ENCODE measurements around the gene SLC9A9. TPM values are rescaled to one million over a fixed set of nuclear protein-coding genes. Genes with fewer than 3 reads are reported as not detected.
"Not testable (repeated sequence)": the region's sequence is repeated elsewhere in the genome, so short reads cannot be mapped to it uniquely, and the experiment has no call there.

SLC9A9 gene
- 1.4 and 1.8 TPM in 2 replicates for total RNA-seq (2014; rRNA removed; shearing (Covaris generic); ENCODE audit: low replicate concordance)

DNA sequence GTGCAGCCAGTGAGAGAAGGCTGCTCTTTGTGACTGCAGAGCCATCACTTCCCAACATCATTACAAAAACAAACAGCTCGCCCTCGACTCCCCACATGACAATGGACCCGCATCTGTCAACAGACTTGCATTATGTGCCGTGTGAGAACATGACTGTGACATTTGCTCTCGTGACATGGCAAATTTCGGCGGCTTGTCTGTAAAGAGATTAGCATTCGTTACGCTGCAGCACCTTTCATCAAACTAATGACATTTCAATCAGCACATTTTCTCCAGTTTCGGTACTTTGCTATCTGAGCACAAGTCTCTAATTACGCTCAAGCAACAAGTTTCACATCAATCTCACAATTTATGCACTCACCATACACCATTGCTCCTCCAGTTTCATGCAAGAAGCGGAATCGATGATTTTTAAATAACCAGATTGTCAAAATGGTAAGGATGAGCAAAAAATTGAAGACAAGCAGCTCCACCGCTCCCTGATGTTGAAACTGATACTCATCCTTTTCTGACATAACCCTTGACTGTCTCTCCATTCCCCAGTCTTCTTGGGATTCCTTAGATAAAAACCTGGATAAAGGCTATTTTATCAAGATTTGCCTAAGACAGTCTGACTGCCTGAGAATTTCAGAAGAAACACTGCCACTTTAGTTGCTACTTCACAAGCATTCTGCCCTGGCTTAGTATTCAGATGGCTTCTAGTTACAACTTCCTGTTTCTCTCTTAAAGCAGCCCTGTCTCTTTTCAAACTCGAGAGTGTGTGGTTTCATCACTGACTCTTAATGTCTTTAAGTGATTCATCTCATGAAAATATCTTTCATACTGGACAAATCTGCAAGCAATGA lies at the start of gene SLC9A9:
Gene SLC9A9 (minus strand): TSS at position 682 of the 845 bp plus-strand sequence. CDS start 146 bp downstream, at position 536.
- peak; percentile 39 for DNase-seq (ENCODE audit: low read depth)
- in situ Hi-C loops (cut with HindIII; ENCODE audit: low pct_unique_long_range_greater_than_20kb, low sequenced_read_pairs) = no loop called here

GRCh38 chr3:143897576-143898295 lies 49.5 kb upstream of the SLC9A9 start:
- no peak for DNase-seq (ENCODE audit: low read depth)
- in situ Hi-C loops (cut with HindIII; ENCODE audit: low pct_unique_long_range_greater_than_20kb, low sequenced_read_pairs) = no loop called here

- in situ Hi-C loops (cut with HindIII; ENCODE audit: low pct_unique_long_range_greater_than_20kb, low sequenced_read_pairs) = no loop called here
- DNase-seq (ENCODE audit: low read depth) = no peak
Observed at GRCh38 chr3:143896486-143896885, 48.2 kb upstream of the SLC9A9 start.

- in situ Hi-C loops (cut with HindIII; ENCODE audit: low pct_unique_long_range_greater_than_20kb, low sequenced_read_pairs) = no loop called here
- DNase-seq (ENCODE audit: low read depth) = peak; percentile 18
Observed at GRCh38 chr3:143895805-143896204, 47.5 kb upstream of the SLC9A9 start.

GRCh38 chr3:143888846-143889245 lies 40.6 kb upstream of the SLC9A9 start:
- no peak for DNase-seq (ENCODE audit: low read depth)

GRCh38 chr3:143888166-143888565 lies 39.9 kb upstream of the SLC9A9 start:
- in situ Hi-C loops (cut with HindIII; ENCODE audit: low pct_unique_long_range_greater_than_20kb, low sequenced_read_pairs) = no loop called here
- DNase-seq (ENCODE audit: low read depth) = no peak

More at GRCh38 chr3:143888846-143889245, 40.6 kb upstream of the SLC9A9 start:
- in situ Hi-C loops (cut with HindIII; ENCODE audit: low pct_unique_long_range_greater_than_20kb, low sequenced_read_pairs) = no loop called here

DNA sequence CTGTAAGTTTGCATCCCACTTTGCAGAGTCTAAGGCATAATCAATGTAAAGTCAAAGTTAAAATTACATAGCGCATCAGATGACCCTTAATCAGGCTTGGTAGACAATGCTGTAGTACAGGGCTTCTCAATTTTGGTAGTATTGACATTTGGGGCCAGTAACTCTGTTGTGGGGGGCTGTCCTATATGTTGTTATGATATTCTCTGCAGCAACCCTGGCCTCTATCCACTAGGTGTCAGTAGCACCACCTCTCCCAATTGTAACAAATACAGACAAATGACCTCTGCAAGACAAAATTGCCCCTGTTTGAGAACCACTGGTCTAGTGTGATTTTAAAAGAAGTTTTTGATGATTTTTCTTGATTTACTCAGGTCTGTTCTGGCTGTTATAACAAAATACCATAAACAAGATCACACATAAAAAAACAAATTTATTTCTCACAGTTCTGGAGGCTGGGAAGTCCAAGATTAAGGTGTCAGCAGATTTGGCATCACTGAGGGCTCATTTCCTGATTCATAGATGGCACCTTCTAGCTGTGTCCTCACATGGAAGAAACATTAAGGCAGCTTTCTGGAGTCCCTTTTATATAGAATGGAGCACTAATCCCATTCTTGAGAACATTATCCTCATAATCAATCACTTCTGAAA lies 37.6 kb upstream of the SLC9A9 start:
- in situ Hi-C loops (cut with HindIII; ENCODE audit: low pct_unique_long_range_greater_than_20kb, low sequenced_read_pairs) = no loop called here
- DNase-seq (ENCODE audit: low read depth) = peak; percentile 26

- in situ Hi-C loops (cut with HindIII; ENCODE audit: low pct_unique_long_range_greater_than_20kb, low sequenced_read_pairs) = no loop called here
- no peak for DNase-seq (ENCODE audit: low read depth)
Observed at GRCh38 chr3:143884861-143885260, 36.6 kb upstream of the SLC9A9 start.

GRCh38 chr3:143883151-143883550 lies 34.9 kb upstream of the SLC9A9 start:
- in situ Hi-C loops (cut with HindIII; ENCODE audit: low pct_unique_long_range_greater_than_20kb, low sequenced_read_pairs) = no loop called here

GRCh38 chr3:143881095-143881494 lies 32.8 kb upstream of the SLC9A9 start:
- in situ Hi-C loops (cut with HindIII; ENCODE audit: low pct_unique_long_range_greater_than_20kb, low sequenced_read_pairs) = no loop called here
- DNase-seq (ENCODE audit: low read depth) = no peak

More at GRCh38 chr3:143883151-143883550, 34.9 kb upstream of the SLC9A9 start:
- no peak for DNase-seq (ENCODE audit: low read depth)

GRCh38 chr3:143875546-143875945 lies 27.3 kb upstream of the SLC9A9 start:
- DNase-seq (ENCODE audit: low read depth) = no peak
- in situ Hi-C loops (cut with HindIII; ENCODE audit: low pct_unique_long_range_greater_than_20kb, low sequenced_read_pairs) = no loop called here

DNA sequence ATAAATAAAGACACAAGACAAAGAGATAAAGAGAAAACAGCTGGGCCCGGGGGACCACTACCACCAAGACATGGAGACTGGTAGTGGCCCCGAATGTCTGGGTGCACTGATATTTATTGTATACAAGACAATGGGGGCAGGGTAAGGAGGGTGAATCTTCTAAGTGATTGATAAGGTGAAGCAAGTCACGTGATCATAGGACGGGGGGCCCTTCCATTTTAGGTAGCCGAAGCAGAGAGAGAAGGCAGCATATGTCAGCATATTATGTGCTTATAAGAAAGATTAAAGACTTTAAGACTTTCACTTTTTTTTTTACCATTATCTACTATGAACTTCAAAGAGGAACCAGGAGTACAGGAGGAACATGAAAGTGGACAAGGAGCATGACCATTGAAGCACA lies 25.3 kb upstream of the SLC9A9 start:
- in situ Hi-C loops (cut with HindIII; ENCODE audit: low pct_unique_long_range_greater_than_20kb, low sequenced_read_pairs); DNase-seq (ENCODE audit: low read depth): not testable (repeated sequence)

DNA sequence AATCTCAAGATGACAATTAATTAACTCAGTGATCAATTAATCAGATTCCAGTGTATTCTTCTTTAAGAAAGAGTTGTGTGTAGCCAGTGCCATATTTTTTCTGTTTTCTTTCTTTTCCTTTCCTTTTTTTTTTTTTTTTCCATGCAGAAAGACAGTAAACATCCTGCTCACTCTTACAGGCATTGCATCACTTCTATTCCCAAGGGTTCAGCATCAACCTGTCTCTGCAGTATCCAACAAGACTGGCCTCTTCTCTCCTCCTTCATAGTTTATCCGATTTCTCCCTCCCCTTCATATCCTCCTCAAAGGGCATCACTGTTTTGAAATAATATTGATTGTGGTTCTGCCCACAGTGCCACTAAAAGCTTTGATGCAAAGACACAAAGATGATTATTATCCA lies 17.0 kb upstream of the SLC9A9 start:
- in situ Hi-C loops (cut with HindIII; ENCODE audit: low pct_unique_long_range_greater_than_20kb, low sequenced_read_pairs) = no loop called here
- no peak for DNase-seq (ENCODE audit: low read depth)

- in situ Hi-C loops (cut with HindIII; ENCODE audit: low pct_unique_long_range_greater_than_20kb, low sequenced_read_pairs) = no loop called here
- no peak for DNase-seq (ENCODE audit: low read depth)
Observed at GRCh38 chr3:143859465-143860203, 11.4 kb upstream of the SLC9A9 start.

DNA sequence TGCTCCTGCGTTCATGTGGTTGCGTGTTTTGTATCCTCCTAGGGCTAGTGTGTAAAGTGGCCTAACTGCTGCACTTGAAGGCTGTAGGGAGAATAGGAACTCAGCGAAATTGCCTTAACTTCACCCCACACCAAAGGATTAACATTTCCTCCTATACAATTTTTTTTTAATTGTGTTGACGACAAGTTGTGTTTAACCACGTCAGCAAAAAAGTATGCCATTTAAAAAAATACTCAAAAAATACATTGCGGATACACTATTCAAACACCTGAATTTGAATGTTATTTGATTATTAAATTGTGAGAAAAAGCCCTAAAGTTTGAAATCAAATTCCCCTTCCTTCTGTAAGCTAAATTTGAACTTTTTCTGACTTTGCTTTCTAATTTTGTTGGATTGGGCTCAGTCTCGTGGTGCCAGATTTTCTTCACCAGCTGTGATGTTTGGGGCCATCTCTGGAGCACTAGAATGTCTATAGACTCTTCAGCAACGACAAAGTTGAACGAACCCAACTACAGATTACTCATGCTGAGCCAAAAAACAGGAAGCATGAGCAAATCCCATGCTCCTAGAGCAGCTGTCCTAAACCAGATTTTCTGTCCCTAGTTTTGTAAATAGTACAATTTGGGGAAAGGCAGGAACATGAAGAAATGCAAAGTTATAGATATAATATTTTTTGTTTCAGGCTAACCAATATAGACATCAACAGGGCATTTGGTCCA lies 8.1 kb upstream of the SLC9A9 start:
- in situ Hi-C loops (cut with HindIII; ENCODE audit: low pct_unique_long_range_greater_than_20kb, low sequenced_read_pairs) = no loop called here
- DNase-seq (ENCODE audit: low read depth) = no peak

DNA sequence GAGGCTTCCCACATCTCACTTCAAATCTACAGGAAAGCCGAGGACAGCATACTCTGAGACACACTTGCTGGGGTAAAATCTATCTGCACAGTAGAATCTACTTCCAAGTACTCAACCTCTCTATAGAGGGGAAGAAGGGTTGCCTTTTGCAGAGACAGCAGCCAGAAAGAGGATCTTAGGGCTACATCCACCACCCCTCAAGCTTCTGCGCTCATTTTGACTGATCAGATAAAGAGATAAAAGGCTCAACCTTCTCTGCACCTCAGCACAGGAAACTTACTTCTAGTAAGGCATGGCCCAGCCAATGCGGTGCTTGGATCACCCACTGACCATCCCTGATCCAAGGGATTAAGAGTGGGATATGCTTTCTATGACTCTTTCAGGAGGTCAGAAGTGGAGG lies 6.9 kb upstream of the SLC9A9 start:
- DNase-seq (ENCODE audit: low read depth) = no peak
- in situ Hi-C loops (cut with HindIII; ENCODE audit: low pct_unique_long_range_greater_than_20kb, low sequenced_read_pairs) = no loop called here

- no peak for DNase-seq (ENCODE audit: low read depth)
- in situ Hi-C loops (cut with HindIII; ENCODE audit: low pct_unique_long_range_greater_than_20kb, low sequenced_read_pairs) = no loop called here
Observed at GRCh38 chr3:143851331-143852017, 3.2 kb upstream of the SLC9A9 start.
